ENCODE measurements around the gene TMEM253.

The TMEM253 gene

DNA sequence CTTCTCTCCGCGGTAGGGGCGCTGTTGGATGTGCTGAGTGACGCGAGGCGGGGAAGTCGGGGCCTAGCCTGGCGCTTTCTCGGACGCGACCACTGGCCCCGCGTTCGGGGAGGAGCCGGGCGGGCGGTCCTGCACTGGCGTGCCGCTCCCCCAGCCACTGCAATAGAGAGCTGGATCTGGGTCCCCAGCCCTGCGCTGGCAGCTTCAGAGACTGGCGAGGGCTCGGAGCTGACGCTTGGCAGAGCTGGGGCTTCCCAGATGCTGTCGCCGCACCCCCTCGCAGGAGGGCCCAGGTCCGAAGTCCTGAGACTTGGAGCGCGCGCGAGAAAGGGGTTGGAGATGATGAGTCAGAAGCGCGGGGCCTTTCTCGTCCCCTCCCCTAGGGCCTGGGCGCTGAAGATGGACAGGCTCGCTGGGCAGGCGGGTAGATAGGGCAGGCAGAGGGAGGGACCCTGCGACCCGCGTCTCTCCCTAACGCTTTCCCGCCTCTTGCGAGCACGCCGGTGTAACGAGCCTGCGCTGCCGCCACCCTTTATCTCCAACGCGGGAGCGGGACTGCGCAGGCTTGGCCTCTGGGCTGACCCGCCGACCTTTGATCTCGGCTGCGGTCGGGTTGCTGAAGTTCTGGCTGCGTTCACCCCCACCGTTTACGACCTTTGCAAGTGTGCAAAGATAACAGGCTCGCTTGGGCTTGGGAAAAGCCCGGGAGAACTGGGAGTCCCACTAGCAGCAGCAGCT is 3.0 kb downstream of the TMEM253 start:
- in situ Hi-C loops (cut with HindIII; ENCODE audit: low sequenced_read_pairs), result no loop called here

DNA sequence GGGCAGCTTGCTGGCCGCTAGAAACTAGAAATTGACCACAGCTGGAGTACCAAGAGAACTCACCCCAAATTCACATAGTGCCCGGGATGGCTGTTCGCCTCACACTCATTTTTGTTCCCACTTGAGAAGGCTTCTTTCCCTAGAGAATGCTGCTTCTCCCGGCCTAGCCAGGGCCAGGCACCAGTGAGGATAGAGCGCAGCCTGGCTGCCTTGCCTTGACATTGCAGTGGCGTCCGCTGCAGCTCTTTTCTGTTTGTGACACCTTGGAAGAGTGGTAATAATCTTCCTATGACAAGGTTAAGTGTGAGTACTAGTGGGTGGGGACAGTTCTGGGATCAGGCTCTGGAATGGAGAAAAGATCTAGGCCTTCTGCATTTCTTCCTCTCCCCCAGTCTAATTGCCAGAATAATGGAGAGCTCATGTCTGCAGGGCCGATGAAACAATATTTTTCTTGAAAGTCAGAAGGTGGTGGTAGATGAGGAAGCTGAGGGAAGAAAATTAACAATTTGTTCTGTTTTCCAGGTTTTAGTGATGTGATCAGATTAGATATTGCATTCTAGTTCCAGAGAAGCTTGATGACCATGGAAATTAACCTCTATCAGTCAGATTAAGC is 3.7 kb downstream of the TMEM253 start:
- in situ Hi-C loops (cut with HindIII; ENCODE audit: low sequenced_read_pairs), result no loop called here

DNA sequence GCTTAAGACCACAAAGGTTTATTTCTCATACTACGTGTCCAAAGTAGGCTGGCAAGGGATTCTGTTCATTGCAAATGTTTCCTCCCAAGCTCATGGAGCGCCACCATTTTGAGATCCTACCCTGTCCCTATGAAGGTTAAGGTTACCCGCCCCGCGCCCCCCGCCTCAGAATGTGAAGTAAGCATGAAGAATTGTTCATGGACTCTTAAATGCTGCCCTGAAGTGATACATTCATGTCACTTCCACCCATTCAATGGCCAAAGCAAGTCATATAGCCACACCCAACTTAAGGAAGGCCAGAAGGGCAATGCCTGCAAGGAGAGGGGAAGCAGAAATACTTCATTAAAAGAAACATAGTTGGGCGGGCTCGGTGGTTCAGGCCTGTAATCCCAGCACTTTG is 4.2 kb downstream of the TMEM253 start:
- in situ Hi-C loops (cut with HindIII; ENCODE audit: low sequenced_read_pairs), result no loop called here

DNA sequence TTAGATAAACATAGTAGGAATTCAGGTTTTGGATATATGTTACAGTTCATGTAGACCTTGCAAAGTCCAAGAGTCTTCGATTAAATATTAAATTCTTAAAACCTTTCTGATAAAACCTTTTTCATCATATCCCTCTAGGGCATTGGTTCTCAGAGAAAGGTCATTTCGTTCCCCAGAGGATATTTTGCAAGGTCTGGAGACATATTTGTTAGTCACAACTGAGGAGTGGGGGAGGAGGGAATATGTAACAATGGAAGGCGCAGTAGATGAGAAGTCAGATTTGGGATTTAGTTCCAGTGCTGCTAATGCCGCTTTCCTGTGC is 5.3 kb downstream of the TMEM253 start:
- in situ Hi-C loops (cut with HindIII; ENCODE audit: low sequenced_read_pairs), result no loop called here

DNA sequence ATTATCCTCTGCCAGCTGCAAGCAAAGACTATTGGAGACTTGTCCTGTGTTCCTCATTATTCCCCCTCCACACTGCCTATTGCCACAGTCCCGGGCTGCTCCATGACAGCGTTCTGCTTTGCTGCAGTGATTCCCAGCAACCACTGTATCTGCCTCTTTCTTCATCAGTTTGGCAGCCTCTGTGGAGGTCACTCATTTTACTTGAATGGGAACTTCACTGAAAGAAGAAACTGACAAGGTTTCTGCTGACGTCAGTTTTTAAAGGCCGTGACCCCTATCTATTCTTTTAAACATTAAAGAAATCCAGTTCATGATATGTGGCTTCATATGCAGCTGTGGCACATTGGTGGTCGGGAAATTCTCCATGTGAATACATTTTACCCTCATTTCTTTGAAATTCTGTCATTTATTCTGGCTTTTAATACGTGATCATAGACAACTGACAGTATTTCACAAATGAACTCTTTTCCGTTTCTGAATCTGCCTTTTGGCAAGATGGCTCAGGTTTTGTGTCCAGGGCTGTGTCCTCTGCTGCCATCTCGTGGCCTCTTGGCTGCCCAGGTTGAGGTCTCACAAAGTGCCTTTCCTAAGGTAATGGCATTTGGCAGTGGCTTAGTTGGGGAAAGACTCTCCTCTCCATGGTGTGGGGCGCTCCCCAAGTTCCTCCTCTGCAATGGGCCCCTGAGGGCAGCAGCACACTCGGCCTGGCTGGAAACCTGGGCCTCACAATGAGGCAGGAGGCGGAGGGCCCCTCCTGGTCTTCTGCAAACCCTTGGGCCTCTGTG is 5.8 kb downstream of the TMEM253 start:
- in situ Hi-C loops (cut with HindIII; ENCODE audit: low sequenced_read_pairs), result no loop called here

DNA sequence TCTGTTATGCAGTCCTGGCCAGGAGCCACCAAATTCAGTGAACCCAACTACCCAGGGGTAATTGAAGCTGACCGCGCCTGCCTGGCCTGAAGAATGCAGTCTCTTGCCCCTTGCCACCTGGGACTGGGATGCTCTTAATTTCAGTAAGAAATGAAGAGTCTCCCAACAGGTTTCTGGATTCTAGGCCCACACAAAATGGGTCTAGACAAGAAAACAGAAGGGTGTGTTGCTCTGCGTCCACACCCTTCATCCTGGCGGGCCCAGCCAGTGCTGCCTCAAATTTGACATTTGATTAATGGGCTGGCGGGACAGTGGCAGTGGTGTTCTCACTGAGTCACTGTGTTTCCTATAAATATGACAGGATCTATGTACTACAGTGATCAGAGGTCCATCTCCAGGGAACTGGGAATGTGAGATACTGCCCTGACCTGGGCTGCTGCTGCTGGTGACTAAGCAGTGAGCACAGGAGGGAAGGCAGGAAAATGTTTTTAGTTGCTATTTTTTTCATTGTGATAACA is 6.5 kb downstream of the TMEM253 start:
- in situ Hi-C loops (cut with HindIII; ENCODE audit: low sequenced_read_pairs), result no loop called here

DNA sequence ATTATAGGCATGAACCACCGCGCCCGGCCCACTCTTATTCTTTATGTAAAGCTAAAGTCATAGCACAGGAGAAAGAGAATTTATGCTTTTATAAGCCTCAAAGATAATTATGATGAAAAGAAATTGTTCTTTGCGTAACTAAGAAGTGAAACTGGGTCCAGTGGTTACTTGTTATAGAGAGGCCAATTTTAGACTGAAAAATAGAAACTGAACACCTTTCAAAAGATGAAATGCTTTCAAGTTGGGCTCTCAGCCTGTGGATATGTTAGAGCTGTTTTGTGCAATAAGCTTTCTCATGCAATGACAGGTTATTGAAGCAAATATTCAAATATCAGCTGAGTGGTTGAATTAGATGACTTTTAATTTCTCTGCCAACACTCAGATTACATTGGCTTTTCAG is 7.9 kb downstream of the TMEM253 start:
- in situ Hi-C loops (cut with HindIII; ENCODE audit: low sequenced_read_pairs), result no loop called here

DNA sequence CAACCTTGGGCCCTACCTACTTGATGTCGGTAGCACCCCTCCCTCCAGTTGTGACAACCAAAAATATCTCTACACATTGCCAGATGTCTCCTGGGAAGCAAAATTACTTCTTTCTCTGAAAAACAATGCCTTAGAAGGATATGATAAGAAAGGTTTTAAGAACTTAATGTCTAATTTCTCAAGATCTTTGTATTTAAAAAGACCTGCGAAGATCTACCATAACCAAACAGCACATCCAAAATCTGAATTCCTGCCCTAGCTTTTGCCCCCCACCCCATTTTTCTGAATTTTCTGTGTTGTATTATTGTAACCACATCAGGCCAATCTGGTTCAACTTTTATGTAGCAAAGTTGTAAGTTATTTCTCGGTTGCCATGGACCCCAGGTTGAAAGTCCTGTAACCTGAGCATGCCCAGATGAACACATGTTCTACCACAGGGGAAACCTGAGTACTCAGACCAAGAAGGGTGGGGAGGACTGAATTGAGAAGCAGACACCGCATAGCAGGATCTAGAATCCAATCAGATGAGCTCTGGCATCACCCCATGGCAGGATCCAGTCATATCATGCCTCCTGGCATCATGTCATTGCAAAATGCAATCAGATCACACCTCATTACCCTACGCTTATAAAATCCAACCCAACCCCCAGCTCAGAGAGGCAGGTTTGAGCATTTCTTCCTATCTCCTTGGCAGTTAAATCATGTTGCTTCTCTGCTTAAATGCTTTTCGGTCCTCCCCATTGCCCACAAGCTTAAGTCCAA is 8.7 kb downstream of the TMEM253 start:
- in situ Hi-C loops (cut with HindIII; ENCODE audit: low sequenced_read_pairs), result no loop called here

DNA sequence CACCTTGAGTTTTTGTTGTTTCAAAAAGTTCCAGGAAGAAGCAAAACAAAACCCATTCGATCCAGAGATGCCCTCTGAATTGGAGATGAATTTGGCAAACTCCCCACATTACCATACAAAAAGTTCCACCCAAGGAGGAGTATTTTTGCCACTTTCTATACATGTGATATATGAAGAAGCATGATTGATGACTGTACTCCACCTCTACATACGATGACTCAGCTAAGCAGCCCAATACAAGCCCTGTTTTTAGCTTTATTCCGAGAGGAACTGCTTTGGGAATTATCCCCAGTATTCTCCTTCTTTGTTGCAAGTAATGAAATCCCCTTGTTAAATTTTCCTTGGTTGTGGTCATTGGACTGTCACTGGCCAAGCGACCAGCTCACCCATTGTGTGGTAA is 11.4 kb downstream of the TMEM253 start:
- in situ Hi-C loops (cut with HindIII; ENCODE audit: low sequenced_read_pairs), result no loop called here

DNA sequence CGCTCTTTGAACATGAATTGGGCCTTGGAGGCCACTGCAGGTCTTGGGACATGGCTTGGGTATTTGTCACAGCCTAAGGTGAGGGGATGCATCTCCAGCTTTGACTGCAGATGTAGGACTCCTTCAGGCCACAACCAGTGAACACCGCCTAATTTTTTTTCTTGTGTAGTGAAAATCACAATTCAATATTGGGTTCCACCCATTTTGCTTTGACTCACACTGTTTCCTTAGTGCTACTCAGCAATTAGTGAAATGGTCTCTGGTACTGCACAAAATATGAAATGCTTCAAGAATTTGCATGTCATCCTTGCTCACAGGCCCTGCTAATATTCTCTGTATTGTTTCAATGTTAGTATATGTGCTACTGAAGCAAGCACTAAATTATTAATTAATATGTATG is 12.5 kb downstream of the TMEM253 start:
- in situ Hi-C loops (cut with HindIII; ENCODE audit: low sequenced_read_pairs), result no loop called here

DNA sequence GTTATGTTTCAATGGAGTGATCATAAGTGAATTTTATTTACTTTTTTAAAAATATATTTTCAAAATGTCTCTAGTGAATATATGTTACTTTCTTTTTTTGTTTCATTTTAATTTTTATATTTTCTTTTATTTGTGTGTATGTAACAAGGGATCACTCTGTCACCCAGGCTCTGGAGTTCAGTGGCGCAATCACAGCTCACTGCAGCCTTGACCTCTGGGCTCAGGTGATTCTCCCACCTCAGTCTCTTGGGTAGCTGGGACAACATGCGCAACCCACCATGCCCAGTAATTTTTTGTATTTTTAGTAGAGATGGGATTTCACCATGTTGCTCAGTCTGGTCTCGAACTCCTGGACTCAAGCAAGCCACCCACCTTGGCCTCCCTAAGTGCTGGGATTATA is 18.1 kb downstream of the TMEM253 start:
- in situ Hi-C loops (cut with HindIII; ENCODE audit: low sequenced_read_pairs), result no loop called here

DNA sequence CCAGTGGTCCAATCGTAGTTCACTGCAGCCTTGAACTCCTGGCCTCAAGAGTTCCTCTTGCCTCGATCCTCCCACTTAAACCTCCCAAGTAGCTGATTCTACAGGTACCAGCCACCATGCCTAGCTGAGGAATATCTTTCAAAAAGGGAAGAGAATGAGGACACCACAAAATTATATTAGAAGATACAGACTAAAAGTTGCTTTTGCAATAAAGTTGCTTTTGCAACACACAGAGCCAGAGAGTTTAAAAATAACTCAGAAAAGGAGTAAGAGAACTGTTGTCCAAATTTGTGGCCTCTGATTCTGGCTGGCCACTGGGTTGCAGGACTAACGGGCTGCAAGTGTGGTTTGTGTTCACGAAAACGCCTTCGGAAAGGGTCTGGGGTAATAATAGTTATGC is 19.8 kb downstream of the TMEM253 start:
- in situ Hi-C loops (cut with HindIII; ENCODE audit: low sequenced_read_pairs), result no loop called here

DNA sequence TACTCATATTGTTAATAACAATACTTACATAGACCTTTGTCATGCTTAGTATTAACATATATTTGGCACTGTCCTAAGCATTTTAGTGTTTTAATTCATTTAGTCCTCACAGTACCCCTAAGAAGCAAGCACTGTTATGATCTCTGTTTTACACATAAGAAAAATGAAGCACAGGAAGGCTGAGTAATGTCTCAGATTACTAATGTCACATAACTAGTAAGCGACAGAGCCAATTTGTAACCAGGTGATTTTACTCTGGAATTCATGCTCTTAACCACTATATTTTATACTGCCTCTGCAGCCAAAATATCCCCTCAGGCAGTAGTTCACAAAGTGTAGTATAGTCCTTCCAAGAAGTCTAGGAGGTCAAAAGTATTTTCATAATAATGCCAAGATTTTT is 20.3 kb downstream of the TMEM253 start:
- in situ Hi-C loops (cut with HindIII; ENCODE audit: low sequenced_read_pairs), result no loop called here

DNA sequence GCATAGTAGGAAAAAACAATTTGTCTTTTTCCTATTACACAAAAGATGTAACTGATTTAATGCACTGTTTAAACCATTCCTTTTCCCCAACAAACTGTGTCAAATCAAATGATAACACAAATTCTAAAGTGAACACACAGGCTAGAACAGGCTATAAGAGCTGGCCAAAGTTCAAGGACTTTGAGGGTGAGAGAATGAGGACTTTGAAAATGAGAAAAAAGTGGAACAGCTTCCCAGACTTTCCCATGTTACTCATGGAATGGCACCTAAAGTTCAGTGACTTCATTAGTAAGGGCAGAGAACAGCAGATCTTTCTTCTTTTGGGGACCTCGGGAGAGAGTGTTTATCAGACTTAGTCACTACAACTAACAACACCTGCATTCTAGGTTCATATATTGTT is 22.6 kb downstream of the TMEM253 start:
- in situ Hi-C loops (cut with HindIII; ENCODE audit: low sequenced_read_pairs), result no loop called here

DNA sequence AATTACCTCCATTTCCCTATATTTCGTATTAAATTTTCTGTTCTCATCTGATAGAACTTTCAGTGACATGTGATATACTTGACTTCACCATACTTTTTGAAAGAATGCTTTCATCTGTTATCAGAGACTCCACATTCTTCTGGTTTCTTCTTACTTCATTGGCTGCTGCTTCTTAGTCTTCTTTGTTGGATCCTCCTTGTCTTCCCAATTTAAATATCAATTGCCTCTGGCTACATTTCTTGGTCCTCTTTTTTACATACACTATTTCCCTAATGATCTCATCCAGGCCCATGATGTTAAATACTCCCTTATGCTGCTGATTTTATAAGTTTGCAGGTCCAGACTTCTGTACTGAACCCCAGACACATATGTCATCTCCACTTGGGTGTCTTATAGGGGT is 33.0 kb downstream of the TMEM253 start:
- in situ Hi-C loops (cut with HindIII; ENCODE audit: low sequenced_read_pairs), result no loop called here

DNA sequence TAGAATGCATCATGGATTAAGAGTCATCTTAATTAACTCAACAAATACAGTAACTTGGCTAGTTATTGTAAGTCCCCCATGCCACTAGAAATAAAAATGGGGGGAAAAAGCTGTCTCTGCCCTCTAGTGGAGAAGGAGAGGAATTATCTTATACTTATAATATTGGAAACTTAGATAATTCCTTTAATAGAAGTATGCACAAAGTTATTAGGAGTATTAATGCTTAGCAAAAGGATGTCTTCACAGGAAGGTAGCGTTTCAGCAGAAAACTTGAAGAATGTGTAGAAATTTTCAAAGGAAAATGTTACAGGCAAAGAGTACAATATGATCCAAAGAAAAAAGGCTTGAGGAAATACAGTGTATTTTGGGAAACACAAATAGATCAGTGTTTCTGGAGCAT is 35.2 kb downstream of the TMEM253 start:
- in situ Hi-C loops (cut with HindIII; ENCODE audit: low sequenced_read_pairs), result no loop called here

DNA sequence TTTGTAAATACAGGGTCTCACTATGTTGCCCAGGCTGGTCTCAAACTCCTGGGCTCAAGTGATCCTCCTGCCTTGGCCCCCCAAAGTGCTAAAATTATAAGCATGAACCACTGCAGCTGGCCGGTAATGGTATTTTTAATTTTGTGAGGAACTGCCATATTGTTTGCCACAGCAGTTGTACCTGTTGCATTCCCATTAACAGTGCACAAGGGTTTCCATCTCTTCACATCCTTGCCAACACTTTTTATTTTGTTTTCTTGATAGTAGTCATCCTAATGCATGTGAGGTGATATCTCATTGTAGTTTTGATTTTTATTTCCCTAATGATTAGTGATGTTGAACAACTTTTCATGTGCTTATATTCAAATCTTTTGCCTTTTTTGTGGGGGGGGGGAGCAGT is 41.5 kb downstream of the TMEM253 start:
- in situ Hi-C loops (cut with HindIII; ENCODE audit: low sequenced_read_pairs), result no loop called here

DNA sequence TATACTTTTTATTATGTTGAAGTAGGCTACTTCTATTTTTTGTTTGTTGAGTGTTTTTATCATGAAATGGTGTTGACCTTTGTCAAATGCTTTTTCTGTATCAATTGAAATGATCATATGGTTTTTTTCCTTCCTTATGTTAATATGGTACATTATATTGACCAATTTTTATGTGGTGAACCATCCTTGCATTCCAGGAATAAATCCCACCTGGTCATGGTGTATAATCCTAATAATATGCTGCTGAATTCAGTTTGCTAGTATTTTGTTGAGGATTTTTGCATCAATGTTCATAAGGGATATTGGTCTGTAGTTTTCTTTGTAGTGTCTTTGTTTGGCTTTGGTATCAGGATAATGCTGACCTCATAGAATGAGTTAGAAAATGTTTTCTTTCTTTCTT is 44.6 kb downstream of the TMEM253 start:
- in situ Hi-C loops (cut with HindIII; ENCODE audit: low sequenced_read_pairs), result no loop called here

DNA sequence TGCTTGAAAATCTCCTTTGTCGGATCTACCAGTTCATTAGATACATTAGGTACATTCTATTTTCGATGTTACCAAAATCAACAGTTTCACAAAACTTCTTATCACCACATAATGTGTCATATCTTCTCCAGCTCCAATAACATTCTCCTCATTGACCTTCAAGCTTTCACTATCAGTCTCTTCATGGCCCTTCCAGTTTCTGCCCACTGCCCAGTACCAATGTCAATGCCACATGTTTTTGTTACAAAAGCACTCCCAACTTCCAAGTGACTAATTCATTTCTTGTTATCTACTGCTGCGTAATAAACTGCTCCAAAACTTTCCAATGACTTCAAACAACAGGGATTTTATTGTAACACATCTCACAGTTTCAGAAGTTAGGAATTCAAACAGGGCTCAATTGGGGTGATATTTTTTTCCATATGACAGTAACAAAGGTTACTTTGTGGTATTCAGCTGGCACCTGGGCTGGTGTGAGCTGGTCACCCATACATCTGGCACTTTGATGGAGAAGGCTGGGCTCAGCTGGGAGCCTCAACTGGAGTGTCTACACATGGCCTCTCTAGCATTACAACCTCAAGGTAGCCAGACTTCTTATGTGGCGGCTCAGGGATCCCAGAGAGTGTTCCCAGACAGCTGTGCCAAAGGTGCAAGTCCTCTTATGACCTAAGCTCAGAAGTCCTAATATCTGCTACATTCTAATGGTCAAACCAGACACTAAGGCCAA is 48.9 kb downstream of the TMEM253 start:
- in situ Hi-C loops (cut with HindIII; ENCODE audit: low sequenced_read_pairs), result no loop called here
